Kidney (tissue), 14 donors: ENCODE data around the gene CRYL1. TPM values are rescaled to one million over a fixed set of nuclear protein-coding genes. Genes with fewer than 3 reads are reported as not detected.

Experiments used
- DNase-seq, 5 donors: peaks; one replicate each; pipeline ENCODE4 v3.0.0-alpha.2; 2013 to 2020
- FAIRE-seq: peaks from 2 replicates; lab custom pipeline; 2012; peaks lifted over from hg19 to GRCh38; lab: Jason Lieb, UNC
- H3K27ac ChIP-seq, 2 donors: one replicate each; pipeline ENCODE4 v1.7.0; 2013; ENCODE audit warnings: low read depth in 2 of 2, low read length in 2 of 2, inconsistent platforms in 1 of 2
- H3K27me3 ChIP-seq: one replicate; pipeline ENCODE4 v1.7.1; 2013; ENCODE audit warnings: low read length, inconsistent platforms; ENCODE audit not compliant: control insufficient read depth, insufficient read depth
- H3K36me3 ChIP-seq, 3 donors: one replicate each; pipeline versions ENCODE4 v1.7.0 to v1.7.1; 2013; ENCODE audit warnings: low read length in 3 of 3, control low read depth in 1 of 3, inconsistent platforms in 1 of 3; ENCODE audit not compliant: insufficient read depth in 3 of 3, control insufficient read depth in 2 of 3
- H3K4me1 ChIP-seq, 3 donors: one replicate each; pipeline versions ENCODE4 v1.7.0 to v1.7.1; 2013; ENCODE audit warnings: low read length in 3 of 3, inconsistent platforms in 1 of 3, low read depth in 1 of 3; ENCODE audit not compliant: control insufficient read depth in 2 of 3, insufficient read depth in 2 of 3
- H3K4me3 ChIP-seq, 3 donors: one replicate each; pipeline versions ENCODE4 v1.7.0 to v1.8.1; 2013; ENCODE audit warnings: low read length in 3 of 3, control low read depth in 1 of 3, inconsistent platforms in 1 of 3
- H3K9ac ChIP-seq, 3 donors: one replicate each; pipeline versions ENCODE4 v1.7.0 to v1.7.1; 2013; ENCODE audit warnings: low read length in 3 of 3, control low read depth in 1 of 3, inconsistent platforms in 1 of 3
- H3K9me3 ChIP-seq, 3 donors: one replicate each; pipeline versions ENCODE4 v1.7.0 to v1.7.1; 2013; ENCODE audit warnings: low read length in 3 of 3, control low read depth in 1 of 3, inconsistent platforms in 1 of 3; ENCODE audit not compliant: control insufficient read depth in 2 of 3, insufficient read depth in 1 of 3
- CTCF ChIP-seq: IDR thresholded peaks from 3 replicates; pipeline ENCODE4 v1.5.1; 2012; ENCODE audit warnings: mild to moderate bottlenecking, moderate library complexity, borderline replicate concordance; ENCODE audit not compliant: insufficient read depth; ENCODE audit errors: extremely low read depth
- intact Hi-C: fragments of 100-400 bp; cut with DNase I; formaldehyde crosslinking; loops from one replicate; pipeline ENCODE4 v1.11.1; 2022
- polyA plus RNA-seq: library from polyadenylated mRNA; stranded (reverse); fragments of 350-450 nt; fragmentation: Illumina TruSeq; extraction: RNeasy Lipid Tissue Mini Kit (QIAGEN cat#74804); gene quantifications from one replicate; pipeline ENCODE4 v1.2.3, GENCODE V29; 2014; ENCODE audit warnings: low read depth, low replicate concordance; ENCODE audit not compliant: insufficient read depth
- total RNA-seq: library from RNA; stranded (reverse); fragmentation: NEBNext Ultra II Directional; extraction: Animal tissue kit (Norgen Biotek cat#: 25700); gene quantifications from one replicate; pipeline ENCODE4 v1.2.1, GENCODE V29; 2021
- donor health status: control.
- donor health status: control.
- donor health status: control.
- donor health status: control.
- donor health status: control.
- donor health status: DM: yes; HTN: yes; CAD: no.
- donor health status: Normal renal cell carcinoma (clear cell type).

Gene CRYL1
- total and polyA plus RNA-seq, 2 donors from 2014 or later: 130 to 462 TPM

- no peak for FAIRE-seq
- Histone ChIP-seq H3K36me3 (no peaks in the 10 kb centered on the region), H3K4me3 (no peak overlapping the region), H3K9ac (no peak overlapping the region), H3K9me3 (peaks cover 0 to 2% (median 0%) of the 10 kb centered on the region in 3 donors), H3K4me1 (no peaks in the 10 kb centered on the region), H3K27me3 (no peaks in the 10 kb centered on the region), H3K27ac (no peak overlapping the region)
- intact Hi-C loops: no loop called here
- no peak for DNase-seq
- TF ChIP-seq CTCF: no peak
These were observed 133.1 kb downstream of the CRYL1 start for GRCh38 chr13:20392530-20392929.

DNA sequence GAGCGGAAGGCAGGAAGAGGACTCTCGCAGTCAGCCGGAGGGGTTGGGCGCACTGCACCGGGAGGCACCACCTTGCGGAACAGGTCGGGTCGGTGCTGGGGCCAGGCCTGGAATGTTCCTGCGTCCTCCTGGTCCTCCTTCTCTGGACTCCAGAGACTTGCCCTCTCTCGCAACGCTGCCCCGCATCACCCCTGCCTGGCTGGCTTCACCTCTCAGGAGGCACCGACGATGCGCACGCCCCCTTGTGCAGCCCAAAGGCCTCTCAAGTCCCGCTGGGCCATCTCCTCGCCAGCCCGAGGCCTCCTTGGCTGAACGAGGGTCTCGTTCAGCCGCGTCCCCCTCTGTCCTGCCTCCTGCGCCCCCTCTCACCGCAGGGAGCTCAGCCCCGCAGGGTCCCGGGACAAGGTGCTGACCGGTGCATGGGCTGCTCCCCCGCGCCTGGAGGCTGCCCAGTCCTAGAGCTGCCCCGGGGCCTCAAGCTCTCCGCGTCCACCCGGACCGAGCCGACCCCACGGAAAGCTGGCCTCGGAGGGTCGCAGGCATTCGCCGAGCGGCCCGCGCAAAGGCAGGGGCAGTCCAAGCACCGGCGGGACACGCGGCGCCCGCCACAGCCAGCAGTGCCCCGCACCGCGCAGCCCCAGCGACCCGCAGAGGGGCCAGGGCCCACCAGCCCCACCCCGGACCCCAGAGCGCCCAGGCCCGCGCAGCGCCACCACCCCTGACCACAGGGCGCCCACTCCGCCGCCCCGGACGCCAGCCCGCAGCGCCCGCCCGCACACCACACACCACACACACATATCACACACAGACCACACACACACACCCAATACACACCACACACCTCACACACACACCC is 133.8 kb downstream of the CRYL1 start:
- peak in 2 of 5 donors; percentile 41 to 43 for DNase-seq
- no peak for FAIRE-seq
- H3K4me1 ChIP-seq: no peaks in the 10 kb centered on the region

DNA sequence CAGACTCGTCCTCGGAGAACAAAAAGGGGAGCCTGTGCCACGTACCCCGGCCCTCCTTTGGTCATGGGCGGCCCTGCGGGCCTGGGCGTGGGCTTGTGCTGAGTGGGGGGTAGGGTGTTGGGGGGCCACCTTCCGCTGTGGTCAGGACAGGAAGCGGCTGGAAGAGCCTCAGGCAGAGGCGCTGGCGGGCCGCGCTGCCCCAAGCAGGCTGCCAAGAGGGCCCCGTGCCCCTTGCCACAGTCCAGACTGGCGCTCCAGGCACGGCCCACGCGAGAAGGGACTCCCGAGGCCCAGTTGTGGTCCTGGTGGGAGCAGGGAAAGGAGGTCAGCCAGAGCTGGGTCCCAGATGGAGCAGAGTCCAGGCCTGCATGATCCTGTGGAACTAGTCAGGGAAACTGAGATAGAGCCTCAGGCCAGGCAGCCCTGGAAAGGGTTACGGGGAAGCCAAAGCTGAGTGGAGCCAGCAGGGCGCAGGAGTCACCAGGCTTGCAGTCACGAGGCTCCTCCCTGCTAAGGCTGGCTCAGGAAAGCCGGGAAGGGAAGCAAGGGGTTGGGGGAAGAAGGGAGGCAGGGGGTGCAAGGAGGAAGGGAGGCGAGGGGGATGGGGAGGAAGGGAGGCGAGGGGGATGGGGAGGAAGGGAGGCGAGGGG is 135.0 kb downstream of the CRYL1 start:
- DNase-seq (peak in 1 of 5 donors; percentile 46), FAIRE-seq (no peak)
- no peak for TF ChIP-seq CTCF
- intact Hi-C loops: no loop called here
- no peaks in the 10 kb centered on the region for H3K27me3 ChIP-seq
- peaks cover 0 to 2% (median 0%) of the 10 kb centered on the region in 3 donors for H3K9me3 ChIP-seq
- H3K4me1 ChIP-seq: no peaks in the 10 kb centered on the region
- H3K4me3 ChIP-seq: no peak overlapping the region
- H3K36me3 ChIP-seq: no peaks in the 10 kb centered on the region
- no peak overlapping the region for H3K9ac ChIP-seq
- no peak overlapping the region for H3K27ac ChIP-seq

More for the DNA sequence above, 133.8 kb downstream of the CRYL1 start:
- Histone ChIP-seq H3K27ac (no peak overlapping the region), H3K36me3 (no peaks in the 10 kb centered on the region), H3K4me3 (no peak overlapping the region), H3K9me3 (peaks cover 0 to 2% (median 0%) of the 10 kb centered on the region in 3 donors), H3K9ac (no peak overlapping the region), H3K27me3 (no peaks in the 10 kb centered on the region)
- intact Hi-C loops: no loop called here
- no peak for TF ChIP-seq CTCF
